Measurements from ENCODE around the gene CIB4.

DNA sequence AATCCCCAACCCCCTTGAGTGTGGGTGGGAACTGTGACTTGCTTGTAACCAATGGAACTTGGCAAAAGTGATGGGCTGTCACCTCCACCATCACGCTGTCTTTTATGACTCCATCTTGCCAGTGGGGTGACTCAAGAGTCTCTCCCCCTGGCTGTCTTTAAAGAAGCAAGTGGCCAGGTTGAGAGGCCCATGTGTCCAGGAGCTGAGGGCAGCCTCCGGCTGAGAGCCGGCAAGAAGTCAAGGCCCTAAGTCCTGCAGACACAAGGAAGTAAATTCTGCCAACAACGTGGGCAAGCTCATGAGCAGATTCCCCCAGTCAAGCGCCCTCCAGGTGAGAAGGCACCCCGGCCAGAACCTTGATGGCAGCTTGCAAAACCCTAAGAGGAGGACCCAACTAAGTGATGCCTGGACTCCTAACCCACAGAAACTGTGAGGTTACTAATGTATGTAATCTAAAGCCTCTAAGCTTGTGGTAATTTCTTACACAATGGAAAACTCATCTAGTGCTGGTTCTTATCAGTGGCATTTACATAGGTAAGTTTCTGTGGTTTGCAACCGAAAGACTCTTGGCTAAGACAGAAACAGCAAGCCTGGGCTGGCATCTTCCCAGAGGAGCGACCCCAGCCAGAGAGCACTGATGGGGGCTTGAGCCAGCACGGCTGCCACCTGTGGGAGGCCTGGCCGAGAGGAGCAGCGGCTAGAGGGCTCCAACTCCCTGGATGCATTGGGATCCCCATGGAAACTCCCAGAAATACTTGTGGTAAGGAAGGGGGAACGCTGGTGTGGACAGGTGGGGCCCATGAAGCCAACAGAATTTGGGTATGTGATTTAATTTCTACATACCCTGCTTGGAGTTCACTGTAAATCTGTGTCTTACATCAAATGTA lies 49.3 kb downstream of the CIB4 start:
- TF ChIP-seq, protein P1, sequence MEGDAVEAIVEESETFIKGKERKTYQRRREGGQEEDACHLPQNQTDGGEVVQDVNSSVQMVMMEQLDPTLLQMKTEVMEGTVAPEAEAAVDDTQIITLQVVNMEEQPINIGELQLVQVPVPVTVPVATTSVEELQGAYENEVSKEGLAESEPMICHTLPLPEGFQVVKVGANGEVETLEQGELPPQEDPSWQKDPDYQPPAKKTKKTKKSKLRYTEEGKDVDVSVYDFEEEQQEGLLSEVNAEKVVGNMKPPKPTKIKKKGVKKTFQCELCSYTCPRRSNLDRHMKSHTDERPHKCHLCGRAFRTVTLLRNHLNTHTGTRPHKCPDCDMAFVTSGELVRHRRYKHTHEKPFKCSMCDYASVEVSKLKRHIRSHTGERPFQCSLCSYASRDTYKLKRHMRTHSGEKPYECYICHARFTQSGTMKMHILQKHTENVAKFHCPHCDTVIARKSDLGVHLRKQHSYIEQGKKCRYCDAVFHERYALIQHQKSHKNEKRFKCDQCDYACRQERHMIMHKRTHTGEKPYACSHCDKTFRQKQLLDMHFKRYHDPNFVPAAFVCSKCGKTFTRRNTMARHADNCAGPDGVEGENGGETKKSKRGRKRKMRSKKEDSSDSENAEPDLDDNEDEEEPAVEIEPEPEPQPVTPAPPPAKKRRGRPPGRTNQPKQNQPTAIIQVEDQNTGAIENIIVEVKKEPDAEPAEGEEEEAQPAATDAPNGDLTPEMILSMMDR (conservative IDR thresholded peaks at IDR 0.05 in 1 of 2, IDR thresholded peaks at IDR 0.05 in 1 of 2; ENCODE audit: extremely low read depth in 1 of 2, insufficient read depth in 1 of 2, low read depth in 1 of 2, low read length in 2 of 2), result no peak
- TF ChIP-seq EZH2 (IDR thresholded peaks at IDR 0.05; ENCODE audit: borderline replicate concordance, low read length), result no peak

Data from mammary epithelial cell (primary cell).